GM21723 (cell line): Measurements from ENCODE around the gene SON.

Source experiments
- ATAC-seq: cut with Tn5 transposase; IDR thresholded peaks from one replicate; pipeline ENCODE4 v1.9.1; 2021; ENCODE audit warnings: mild to moderate bottlenecking, moderate library complexity; ENCODE audit not compliant: unreplicated experiment

Gene SON

DNA sequence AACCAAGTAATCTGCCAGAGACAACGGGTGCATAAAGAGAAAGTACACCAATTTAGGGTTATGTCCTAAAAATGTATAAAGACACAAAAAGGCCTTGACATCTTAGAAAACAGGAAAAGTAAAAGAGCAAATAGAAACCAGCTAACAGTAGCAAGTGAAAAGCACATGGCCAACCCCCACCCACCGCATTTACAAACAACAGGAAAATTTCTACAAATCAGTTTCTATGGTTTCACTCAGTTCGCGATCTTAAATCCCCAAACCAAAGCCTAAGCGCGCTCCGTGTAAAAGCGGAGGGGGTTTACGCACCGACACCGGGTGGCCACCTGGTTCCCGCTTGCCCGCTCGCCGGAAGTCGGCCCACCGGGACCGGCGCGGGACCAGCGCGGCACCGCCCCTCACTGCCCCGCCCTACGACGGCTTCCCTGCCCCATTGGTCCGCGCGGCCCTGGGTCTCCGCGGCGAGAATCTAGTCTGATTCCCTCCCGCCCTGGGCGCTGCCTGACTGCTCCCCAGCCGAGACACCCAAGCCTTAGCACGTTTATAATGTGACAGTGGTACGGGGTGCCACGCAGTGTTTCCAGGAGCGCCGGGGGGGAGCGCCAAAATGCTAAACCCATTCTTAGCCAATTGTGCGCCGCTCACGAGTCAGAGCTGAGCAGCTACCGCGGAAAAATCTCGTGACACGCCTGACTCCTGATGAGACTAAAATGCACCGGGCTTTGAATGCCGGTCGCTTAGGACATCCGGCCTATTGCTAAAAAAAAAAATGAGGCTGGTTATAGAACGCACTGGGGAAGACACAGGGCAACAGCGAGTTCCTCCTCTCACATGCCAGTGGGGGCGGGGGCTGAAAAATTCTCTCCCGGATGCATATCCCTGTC is 840 bp upstream of the SON start, which contains the start of gene GART:
GART (minus strand) TSS at position 362 of the 884 bp plus-strand sequence. CDS start 2,802 bp downstream, outside the sequence.
- ATAC-seq = peak; percentile 63

DNA sequence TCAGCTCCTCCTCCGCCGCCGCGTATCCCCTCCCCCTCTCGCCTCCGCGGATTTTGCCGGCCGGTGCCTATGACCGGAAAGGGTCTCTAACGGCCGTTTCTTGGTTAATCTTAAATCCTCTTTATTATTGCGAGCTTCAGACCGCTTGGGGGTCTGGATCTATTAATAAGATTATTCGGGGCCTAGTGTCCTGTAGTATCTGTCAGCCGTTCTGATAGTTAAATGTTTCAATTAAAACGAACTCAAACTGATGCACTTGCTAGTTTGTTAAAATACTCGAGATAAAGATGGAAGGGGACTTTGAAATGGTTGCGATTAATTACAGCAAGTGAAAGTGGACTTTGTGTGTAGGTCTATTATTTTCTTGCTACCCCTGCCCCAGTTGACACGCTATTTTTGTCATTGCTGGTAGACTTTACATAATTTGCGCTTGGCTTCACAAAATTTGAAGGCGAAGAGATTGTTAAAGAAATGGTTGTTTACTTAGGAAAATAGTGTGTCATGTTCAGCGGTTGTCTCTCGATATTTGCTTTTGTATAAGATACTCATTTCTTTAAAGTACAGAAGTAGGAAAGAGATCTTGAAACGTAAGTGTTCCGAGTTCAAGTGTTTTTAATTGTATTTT is 779 bp downstream of the SON start:
- ATAC-seq = peak; percentile 22

DNA sequence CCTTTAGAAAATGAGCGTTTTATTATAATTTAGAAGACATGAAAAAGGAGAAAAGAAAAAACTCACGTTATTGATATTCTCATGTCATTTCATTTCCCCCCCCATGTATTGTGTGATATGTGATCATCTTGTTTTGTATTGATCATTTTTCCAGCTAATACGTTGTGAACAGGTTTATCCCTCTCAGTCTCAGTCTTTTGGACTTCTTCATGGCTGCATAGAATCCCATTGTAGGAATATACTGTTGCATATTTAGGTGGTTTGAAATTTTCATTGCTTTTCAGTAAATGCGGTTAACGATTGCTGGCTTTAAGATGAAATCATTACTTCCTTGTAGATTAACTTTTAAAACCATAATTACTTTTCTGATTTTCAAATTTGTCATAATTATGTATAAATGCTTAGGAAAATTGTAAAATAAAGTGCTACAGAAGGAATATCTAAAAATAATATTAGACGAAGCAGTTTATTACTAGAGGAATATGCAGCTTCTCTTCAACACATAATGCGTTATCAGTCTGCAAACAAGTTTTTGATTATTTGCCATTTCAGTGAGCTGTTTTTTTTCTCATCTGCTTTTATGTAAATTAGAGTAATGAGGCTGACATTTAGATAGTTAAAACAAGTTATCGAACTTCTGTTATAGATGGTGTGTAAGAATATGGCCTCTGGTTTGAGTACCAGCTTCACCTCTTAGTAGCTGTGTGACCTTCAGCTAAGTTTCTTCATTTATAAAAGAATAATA is 1.8 kb downstream of the SON start:
- no peak for ATAC-seq

DNA sequence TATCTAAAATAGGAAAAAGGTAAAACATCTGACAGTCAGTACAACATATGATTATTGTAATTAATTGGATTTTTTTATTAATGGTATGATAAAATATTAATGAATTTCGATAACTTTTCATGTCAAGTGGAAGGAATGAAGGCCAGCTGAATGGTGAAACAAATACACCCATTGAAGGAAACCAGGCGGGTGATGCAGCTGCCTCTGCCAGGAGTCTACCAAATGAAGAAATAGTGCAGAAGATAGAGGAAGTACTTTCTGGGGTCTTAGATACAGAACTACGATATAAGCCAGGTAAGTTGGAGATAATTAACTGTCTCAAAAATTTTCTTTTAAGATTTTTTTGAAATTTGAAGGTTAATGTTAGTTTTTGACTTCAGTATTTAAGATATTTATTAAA is 3.2 kb downstream of the SON start:
- no peak for ATAC-seq

DNA sequence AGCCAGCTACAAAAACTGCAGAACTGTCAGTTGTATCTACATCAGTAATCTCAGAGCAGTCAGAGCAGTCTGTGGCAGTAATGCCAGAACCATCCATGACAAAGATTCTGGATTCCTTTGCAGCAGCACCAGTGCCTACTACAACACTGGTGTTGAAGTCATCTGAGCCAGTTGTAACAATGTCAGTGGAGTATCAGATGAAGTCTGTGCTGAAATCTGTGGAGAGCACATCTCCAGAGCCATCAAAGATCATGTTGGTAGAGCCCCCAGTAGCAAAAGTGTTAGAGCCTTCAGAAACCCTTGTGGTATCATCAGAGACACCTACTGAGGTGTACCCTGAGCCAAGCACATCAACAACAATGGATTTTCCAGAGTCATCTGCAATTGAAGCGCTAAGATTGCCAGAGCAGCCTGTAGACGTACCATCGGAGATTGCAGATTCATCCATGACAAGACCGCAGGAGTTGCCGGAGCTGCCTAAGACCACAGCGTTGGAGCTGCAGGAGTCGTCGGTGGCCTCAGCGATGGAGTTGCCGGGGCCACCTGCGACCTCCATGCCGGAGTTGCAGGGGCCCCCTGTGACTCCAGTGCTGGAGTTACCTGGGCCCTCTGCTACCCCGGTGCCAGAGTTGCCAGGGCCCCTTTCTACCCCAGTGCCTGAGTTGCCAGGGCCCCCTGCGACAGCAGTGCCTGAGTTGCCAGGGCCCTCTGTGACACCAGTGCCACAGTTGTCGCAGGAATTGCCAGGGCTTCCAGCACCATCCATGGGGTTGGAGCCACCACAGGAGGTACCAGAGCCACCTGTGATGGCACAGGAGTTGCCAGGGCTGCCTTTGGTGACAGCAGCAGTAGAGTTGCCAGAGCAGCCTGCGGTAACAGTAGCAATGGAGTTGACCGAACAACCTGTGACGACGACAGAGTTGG is 7.3 kb downstream of the SON start:
- ATAC-seq = no peak

DNA sequence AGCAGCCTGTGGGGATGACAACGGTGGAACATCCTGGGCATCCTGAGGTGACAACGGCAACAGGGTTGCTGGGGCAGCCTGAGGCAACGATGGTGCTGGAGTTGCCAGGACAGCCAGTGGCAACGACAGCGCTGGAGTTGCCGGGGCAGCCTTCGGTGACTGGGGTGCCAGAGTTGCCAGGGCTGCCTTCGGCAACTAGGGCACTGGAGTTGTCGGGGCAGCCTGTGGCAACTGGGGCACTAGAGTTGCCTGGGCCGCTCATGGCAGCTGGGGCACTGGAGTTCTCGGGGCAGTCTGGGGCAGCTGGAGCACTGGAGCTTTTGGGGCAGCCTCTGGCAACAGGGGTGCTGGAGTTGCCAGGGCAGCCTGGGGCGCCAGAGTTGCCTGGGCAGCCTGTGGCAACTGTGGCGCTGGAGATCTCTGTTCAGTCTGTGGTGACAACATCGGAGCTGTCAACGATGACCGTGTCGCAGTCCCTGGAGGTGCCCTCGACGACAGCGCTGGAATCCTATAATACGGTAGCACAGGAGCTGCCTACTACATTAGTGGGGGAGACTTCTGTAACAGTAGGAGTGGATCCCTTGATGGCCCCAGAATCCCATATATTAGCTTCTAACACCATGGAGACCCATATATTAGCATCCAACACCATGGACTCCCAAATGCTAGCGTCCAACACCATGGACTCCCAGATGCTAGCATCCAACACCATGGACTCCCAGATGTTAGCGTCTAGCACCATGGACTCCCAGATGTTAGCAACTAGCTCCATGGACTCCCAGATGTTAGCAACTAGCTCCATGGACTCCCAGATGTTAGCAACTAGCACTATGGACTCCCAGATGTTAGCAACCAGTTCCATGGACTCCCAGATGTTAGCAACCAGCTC is 8.2 kb downstream of the SON start:
- no peak for ATAC-seq

DNA sequence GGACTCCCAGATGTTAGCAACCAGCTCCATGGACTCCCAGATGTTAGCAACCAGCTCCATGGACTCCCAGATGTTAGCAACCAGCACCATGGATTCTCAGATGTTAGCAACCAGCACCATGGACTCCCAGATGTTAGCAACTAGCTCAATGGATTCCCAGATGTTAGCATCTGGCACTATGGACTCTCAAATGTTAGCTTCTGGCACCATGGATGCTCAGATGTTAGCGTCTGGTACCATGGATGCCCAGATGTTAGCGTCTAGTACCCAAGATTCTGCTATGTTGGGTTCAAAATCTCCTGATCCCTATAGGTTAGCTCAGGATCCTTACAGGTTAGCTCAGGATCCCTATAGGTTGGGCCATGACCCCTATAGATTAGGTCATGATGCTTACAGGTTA is 8.8 kb downstream of the SON start:
- no peak for ATAC-seq

DNA sequence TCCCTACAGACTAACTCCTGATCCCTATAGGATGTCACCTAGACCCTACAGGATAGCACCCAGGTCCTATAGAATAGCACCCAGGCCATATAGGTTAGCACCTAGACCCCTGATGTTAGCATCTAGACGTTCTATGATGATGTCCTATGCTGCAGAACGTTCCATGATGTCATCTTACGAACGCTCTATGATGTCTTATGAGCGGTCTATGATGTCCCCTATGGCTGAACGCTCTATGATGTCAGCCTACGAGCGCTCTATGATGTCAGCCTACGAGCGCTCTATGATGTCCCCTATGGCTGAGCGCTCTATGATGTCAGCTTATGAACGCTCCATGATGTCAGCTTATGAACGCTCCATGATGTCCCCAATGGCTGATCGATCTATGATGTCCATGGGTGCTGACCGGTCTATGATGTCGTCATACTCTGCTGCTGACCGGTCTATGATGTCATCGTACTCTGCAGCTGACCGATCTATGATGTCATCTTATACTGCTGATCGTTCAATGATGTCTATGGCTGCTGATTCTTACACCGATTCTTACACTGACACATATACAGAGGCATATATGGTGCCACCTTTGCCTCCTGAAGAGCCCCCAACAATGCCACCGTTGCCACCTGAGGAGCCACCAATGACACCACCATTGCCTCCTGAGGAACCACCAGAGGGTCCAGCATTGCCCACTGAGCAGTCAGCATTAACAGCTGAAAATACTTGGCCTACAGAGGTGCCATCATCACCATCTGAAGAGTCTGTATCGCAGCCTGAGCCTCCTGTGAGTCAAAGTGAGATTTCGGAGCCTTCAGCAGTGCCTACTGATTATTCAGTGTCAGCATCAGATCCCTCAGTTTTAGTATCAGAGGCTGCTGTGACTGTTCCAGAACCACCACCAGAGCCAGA is 9.5 kb downstream of the SON start:
- no peak for ATAC-seq

DNA sequence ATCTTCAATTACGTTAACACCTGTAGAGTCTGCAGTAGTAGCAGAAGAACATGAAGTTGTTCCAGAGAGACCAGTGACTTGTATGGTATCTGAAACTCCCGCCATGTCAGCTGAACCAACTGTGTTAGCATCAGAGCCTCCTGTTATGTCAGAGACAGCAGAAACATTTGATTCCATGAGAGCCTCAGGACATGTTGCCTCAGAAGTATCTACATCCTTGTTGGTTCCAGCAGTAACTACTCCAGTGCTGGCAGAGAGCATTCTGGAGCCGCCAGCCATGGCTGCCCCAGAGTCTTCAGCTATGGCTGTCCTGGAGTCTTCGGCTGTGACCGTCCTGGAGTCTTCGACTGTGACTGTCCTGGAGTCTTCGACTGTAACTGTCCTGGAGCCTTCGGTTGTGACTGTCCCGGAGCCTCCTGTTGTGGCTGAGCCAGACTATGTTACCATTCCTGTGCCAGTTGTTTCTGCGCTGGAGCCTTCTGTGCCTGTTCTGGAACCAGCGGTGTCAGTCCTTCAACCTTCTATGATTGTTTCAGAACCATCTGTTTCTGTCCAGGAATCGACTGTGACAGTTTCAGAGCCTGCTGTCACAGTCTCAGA is 10.3 kb downstream of the SON start:
- ATAC-seq = no peak

DNA sequence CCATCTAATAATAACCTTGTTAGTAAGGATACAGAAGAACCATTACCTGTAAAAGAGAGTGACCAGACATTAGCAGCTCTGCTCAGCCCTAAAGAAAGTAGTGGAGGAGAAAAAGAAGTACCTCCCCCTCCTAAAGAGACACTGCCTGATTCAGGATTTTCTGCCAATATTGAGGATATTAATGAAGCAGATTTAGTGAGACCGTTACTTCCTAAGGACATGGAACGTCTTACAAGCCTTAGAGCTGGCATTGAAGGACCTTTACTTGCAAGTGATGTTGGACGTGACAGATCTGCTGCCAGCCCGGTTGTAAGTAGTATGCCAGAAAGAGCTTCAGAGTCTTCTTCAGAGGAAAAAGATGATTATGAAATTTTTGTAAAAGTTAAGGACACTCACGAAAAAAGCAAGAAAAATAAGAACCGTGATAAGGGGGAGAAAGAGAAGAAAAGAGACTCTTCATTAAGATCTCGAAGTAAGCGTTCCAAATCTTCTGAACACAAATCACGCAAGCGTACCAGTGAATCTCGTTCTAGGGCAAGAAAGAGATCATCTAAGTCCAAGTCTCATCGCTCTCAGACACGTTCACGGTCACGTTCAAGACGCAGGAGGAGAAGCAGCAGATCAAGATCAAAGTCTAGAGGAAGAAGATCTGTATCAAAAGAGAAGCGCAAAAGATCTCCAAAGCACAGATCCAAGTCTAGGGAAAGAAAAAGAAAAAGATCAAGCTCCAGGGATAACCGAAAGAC is 11.6 kb downstream of the SON start:
- ATAC-seq = no peak

DNA sequence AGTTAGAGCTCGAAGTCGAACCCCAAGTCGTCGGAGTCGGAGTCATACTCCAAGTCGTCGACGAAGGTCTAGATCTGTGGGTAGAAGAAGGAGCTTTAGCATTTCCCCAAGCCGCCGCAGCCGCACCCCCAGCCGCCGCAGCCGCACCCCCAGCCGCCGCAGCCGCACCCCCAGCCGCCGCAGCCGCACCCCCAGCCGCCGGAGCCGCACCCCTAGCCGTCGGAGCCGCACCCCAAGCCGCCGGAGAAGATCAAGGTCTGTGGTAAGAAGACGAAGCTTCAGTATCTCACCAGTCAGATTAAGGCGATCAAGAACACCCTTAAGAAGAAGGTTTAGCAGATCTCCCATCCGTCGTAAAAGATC is 12.1 kb downstream of the SON start:
- no peak for ATAC-seq

DNA sequence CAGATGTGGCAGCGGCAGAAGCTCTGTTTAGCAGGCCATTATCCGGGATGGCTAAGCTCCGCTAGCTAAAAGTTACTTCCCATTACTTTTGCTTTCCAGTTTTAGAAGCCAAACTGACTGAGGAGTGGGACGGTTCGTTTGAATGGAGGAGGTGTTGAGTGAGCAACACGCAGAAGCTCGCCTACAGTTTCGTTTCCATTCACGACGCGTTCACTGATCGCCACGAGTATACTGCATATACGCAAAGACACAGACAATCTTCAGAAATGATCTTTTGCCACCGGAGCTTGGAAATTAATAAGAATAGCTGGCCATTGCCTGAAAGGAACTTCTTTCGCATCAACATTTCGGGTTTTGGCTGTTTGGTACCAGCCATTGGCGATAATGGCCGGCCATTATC is 14.6 kb downstream of the SON start:
- no peak for ATAC-seq

DNA sequence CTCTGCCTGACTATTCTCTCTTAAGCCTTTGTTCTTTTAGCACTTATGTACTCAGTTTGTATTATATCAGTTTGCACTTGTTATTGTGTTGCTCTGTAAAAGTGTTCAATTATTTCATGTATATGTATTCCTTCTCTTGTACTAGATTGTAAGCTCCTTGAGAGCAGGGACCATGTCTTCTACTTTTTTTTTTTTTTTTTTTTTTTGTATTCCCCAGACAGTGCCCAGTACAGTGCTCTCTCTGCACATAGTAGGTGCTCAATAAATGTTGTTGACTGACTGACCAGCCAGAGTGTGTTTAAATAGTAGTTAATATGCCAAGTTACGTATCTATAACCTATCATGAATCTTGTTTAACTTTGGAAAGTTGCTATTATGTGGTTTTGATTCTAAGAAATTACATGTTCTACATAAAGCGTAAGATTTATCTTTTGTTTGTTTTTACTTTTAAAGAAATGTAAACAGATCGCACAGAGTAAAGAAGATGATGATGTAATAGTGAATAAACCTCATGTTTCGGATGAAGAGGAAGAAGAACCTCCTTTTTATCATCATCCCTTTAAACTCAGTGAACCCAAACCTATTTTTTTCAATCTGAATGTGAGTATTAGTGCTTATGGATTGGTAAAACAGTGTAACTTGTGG is 16.1 kb downstream of the SON start:
- no peak for ATAC-seq

DNA sequence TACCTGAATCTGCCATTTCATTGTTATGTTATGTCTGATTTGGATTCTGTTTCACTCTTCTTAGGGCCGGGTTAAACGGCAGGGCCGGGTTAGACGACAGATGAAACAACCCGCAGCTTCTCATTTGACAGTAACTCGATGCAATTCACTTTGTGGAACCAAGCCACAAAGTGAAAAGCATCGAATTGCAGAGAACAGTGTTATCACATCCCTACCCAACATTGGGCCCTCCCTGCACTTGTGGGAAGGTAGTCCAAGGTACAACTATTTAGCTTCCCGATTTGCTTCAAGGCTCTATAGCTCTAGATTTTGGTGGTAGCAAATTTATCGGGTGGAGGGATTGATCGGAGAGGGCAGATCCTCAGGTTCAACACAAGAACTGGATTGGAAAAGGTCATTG is 17.0 kb downstream of the SON start:
- ATAC-seq = no peak

DNA sequence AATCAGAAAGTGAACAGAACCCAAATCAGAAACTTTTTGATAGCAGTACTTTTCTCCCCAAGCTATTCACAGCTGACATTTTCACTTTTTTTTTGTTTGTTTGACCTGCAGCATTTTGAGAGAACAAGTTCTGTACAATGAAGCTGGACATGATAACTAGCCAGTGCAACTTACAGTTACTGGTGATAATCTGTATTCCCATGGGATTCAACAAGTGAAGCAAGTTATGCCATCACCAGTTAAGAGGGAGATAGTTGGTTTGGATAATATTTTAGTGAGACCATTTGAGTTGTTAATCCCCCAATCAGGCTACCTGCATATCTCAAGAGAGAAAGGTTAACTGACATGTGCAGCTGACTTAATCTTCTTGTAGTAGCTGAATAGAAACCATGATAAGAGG is 18.1 kb downstream of the SON start:
- no peak for ATAC-seq

DNA sequence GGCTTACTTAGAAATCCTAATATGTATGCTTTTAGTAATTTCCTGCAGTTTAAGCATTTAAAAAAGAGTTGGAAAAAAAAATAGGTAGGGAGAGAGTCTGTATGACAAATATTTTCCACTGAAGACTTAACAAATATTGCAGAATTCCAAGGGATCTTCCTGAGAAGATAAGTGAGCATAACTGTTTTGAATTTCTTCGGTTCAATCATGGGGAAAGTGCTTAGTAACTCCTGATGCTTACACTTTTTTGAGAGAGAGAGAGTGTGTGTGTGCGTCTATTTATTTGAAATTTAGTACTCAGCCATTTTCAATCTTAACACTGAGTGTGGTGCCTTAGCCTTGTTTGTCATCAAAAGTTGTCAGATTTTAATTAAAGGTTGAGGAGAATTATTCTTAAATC is 18.5 kb downstream of the SON start:
- no peak for ATAC-seq

DNA sequence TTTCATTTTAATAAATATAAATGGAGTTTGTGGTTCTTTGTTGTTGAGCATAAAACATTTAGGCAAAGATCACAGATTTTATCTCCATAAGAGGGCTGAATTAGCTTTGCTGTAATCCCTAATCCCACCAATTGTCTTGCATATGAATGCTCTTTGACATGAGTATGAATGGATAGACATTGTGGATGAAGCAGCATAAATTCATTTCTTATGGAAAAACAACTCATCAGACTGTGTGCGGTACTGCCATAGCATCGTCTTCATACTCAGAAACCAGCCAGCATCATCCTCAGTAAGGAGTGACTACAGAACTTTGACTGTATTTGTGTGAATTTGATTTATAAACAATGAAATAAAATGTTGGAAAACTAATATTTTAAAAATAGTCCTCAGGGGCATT is 19.6 kb downstream of the SON start:
- ATAC-seq = no peak
